SJSA1 (cell line): ENCODE measurements around the gene MFSD1. TPM values are rescaled to one million over a fixed set of nuclear protein-coding genes. Genes with fewer than 3 reads are reported as not detected.
A peak's percentile ranks its signal among the peaks of the same experiment; 100 is the strongest.

Experiments used
- DNase-seq, 2 experiments: peaks; one replicate each; pipeline ENCODE4 v3.0.0-alpha.2; 2015 to 2020; ENCODE audit warnings: low spot score in 2 of 2, low read depth in 1 of 2
- H3K27ac ChIP-seq: fragments of 250-450 bp; sonication (Bioruptor Pico); 2 replicates; pipeline ENCODE4 v1.5.1; 2020; ENCODE audit warnings: mild to moderate bottlenecking, moderate library complexity
- H3K27me3 ChIP-seq: fragments of 250-450 bp; sonication (Bioruptor Pico); replicated peaks from 2 replicates; pipeline ENCODE4 v1.5.1; 2020; ENCODE audit warnings: mild to moderate bottlenecking, moderate library complexity
- H3K36me3 ChIP-seq: fragments of 250-450 bp; sonication (Bioruptor Pico); 2 replicates; pipeline ENCODE4 v1.5.1; 2020; ENCODE audit warnings: mild to moderate bottlenecking
- H3K4me1 ChIP-seq: fragments of 250-450 bp; sonication (Bioruptor Pico); replicated peaks from 2 replicates; pipeline ENCODE4 v1.6.1; 2021; ENCODE audit warnings: mild to moderate bottlenecking
- H3K4me3 ChIP-seq: fragments of 250-450 bp; sonication (Bioruptor Pico); 2 replicates; pipeline ENCODE4 v1.5.1; 2020; ENCODE audit warnings: mild to moderate bottlenecking
- H3K9me3 ChIP-seq: fragments of 250-450 bp; sonication (Bioruptor Pico); replicated peaks from 2 replicates; pipeline ENCODE4 v1.5.1; 2020; ENCODE audit warnings: mild to moderate bottlenecking
- total RNA-seq: library from RNA; depleted of rRNA; stranded (reverse); fragments of >200 nt; shearing (Covaris generic); gene quantifications from 2 replicates; pipeline ENCODE4 v1.2.3, GENCODE V29; 2014; rRNA removed

The MFSD1 gene
- total RNA-seq, 1 experiment from 2014 or later: 55.9 TPM

DNA sequence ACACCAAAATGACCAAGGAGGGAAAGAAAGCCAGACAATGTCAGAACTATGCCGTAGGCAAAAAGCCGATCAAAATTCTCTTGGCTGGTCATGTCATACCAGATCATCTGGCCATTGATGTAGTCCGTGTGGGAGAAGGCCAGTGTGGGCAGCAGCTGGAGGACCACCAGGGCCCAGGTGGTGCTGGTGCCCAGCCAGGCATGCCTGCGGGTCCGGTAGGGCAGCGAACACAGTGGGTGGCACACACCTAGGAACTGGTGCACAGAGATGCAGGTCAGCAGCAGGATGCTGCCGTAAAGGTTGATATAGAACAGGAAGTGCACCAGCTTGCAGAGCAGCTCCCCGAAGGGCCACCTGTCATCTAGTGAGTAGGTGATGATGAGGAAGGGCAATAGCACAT, 39.5 kb downstream of the MFSD1 start:
- H3K9me3 ChIP-seq: no peaks in the 10 kb centered on the region
- no peak overlapping the region for H3K4me3 ChIP-seq
- H3K27ac ChIP-seq: no peak overlapping the region
- DNase-seq: no peak
- no peaks in the 10 kb centered on the region for H3K36me3 ChIP-seq
- H3K4me1 ChIP-seq: no peaks in the 10 kb centered on the region
- 0 out of 2 replicates have a peak, but pooled peaks cover 5% of the 10 kb centered on the region for H3K27me3 ChIP-seq

DNA sequence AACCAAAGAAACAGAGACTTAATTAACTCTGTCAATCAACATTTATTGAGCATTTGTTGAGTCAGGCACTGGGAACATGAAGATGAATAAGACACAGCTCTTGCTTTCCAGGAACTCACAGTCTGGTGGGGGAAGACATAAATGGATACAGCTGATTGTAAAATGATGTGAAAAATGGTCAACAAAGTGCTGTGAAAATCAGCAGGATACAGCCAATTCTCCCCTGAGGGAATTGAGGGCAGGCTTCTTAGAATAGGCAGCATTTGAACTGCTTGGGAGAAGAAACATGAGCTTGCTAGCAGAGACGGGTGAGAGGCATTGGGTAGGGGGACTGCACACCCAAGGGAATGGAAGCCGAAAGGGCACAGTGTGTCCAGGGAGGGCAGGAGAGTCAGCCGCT, 41.1 kb downstream of the MFSD1 start:
- Histone ChIP-seq H3K27me3 (0 out of 2 replicates have a peak, but pooled peaks cover 5% of the 10 kb centered on the region), H3K36me3 (no peaks in the 10 kb centered on the region), H3K4me1 (no peaks in the 10 kb centered on the region), H3K27ac (no peak overlapping the region), H3K9me3 (no peaks in the 10 kb centered on the region), H3K4me3 (no peak overlapping the region)
- DNase-seq: no peak

- no peak overlapping the region for H3K27ac ChIP-seq
- DNase-seq: peak in 1 of 2 experiments; percentile 5
- no peaks in the 10 kb centered on the region for H3K27me3 ChIP-seq
- no peak overlapping the region for H3K4me3 ChIP-seq
- H3K36me3 ChIP-seq: no peaks in the 10 kb centered on the region
- no peaks in the 10 kb centered on the region for H3K9me3 ChIP-seq
- no peaks in the 10 kb centered on the region for H3K4me1 ChIP-seq
These were observed 44.0 kb downstream of the MFSD1 start for GRCh38 chr3:158845765-158846350.

DNA sequence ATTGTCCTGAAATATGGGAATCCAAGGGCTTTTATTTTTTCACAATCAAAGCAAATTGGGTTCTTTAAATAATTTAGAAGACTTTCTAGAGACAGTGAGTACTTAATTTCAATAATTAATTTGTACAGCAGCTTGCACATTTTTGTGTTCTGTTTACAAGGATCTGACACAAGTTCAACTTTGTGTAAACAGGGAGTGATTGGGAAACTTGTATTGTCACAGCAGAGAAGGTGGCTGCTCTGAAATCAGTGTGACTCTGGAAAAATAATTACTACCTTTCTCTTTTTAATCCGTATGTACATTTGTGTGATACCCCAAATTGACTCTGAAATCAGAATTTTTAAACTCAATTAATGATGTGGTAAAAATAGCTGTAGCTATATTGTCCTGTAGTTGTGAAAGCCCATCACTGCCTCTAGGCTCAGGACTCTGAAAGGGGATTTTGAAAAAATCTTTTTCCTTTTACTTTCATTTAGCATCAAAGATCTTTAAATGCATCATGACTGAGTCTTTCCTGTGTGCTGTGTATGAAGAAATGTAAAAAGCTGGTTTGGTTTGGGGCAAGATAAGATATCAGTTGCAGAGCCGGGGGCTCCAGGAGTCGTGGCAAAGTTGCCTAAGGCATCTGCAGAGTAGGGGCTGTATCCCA, 45.1 kb downstream of the MFSD1 start:
- no peaks in the 10 kb centered on the region for H3K4me1 ChIP-seq
- H3K4me3 ChIP-seq: no peak overlapping the region
- no peaks in the 10 kb centered on the region for H3K9me3 ChIP-seq
- H3K27ac ChIP-seq: no peak overlapping the region
- no peak for DNase-seq
- H3K27me3 ChIP-seq: no peaks in the 10 kb centered on the region
- H3K36me3 ChIP-seq: no peaks in the 10 kb centered on the region

- no peaks in the 10 kb centered on the region for H3K36me3 ChIP-seq
- H3K27me3 ChIP-seq: 0 out of 2 replicates have a peak, but pooled peaks cover 3% of the 10 kb centered on the region
- no peaks in the 10 kb centered on the region for H3K4me1 ChIP-seq
- no peaks in the 10 kb centered on the region for H3K9me3 ChIP-seq
- no peak overlapping the region for H3K27ac ChIP-seq
- H3K4me3 ChIP-seq: no peak overlapping the region
- DNase-seq: no peak
These were observed 45.6 kb downstream of the MFSD1 start for GRCh38 chr3:158847452-158847821.

DNA sequence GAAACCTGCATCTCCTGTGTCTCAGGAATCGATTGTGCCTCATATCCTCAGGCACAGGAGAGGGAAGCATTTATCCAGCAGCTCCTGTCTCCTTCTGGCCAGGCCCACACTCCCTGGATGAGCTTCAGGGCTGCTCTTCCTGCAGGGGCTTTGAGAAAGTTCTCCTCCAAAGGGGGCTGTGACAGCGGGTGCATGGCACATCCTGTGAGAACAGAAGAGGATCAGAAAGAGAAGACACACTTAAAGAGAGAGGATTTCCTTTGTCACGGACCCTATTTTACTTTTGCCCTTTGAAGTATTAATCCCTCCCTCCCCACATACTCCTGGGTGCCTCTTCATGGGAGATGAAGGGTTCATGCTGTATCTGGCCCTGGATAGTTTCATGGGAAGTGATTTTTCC, 46.0 kb downstream of the MFSD1 start:
- no peak for DNase-seq
- Histone ChIP-seq H3K27ac (no peak overlapping the region), H3K27me3 (0 out of 2 replicates have a peak, but pooled peaks cover 4% of the 10 kb centered on the region)

GRCh38 chr3:158849757-158850156, 47.9 kb downstream of the MFSD1 start:
- H3K4me3 ChIP-seq: no peak overlapping the region
- no peaks in the 10 kb centered on the region for H3K9me3 ChIP-seq
- no peaks in the 10 kb centered on the region for H3K4me1 ChIP-seq
- no peak overlapping the region for H3K27ac ChIP-seq
- H3K36me3 ChIP-seq: no peaks in the 10 kb centered on the region
- 0 out of 2 replicates have a peak, but pooled peaks cover 7% of the 10 kb centered on the region for H3K27me3 ChIP-seq
- no peak for DNase-seq

More for the DNA sequence above, 46.0 kb downstream of the MFSD1 start:
- no peaks in the 10 kb centered on the region for H3K4me1 ChIP-seq
- no peaks in the 10 kb centered on the region for H3K9me3 ChIP-seq
- H3K4me3 ChIP-seq: no peak overlapping the region
- H3K36me3 ChIP-seq: no peaks in the 10 kb centered on the region

- H3K27me3 ChIP-seq: peaks cover 5% of the 10 kb centered on the region
- no peak overlapping the region for H3K4me3 ChIP-seq
- no peaks in the 10 kb centered on the region for H3K36me3 ChIP-seq
- DNase-seq: no peak
- H3K9me3 ChIP-seq: no peaks in the 10 kb centered on the region
- H3K4me1 ChIP-seq: no peaks in the 10 kb centered on the region
- H3K27ac ChIP-seq: no peak overlapping the region
These were observed 57.5 kb downstream of the MFSD1 start for GRCh38 chr3:158859362-158859761.

GRCh38 chr3:158863247-158863646, 61.4 kb downstream of the MFSD1 start:
- Histone ChIP-seq H3K27me3 (peaks cover 3% of the 10 kb centered on the region), H3K4me3 (no peak overlapping the region), H3K4me1 (no peaks in the 10 kb centered on the region), H3K27ac (no peak overlapping the region), H3K9me3 (no peaks in the 10 kb centered on the region), H3K36me3 (no peaks in the 10 kb centered on the region)
- no peak for DNase-seq

GRCh38 chr3:158864492-158864891, 62.6 kb downstream of the MFSD1 start:
- Histone ChIP-seq H3K27ac (no peak overlapping the region), H3K9me3 (no peaks in the 10 kb centered on the region)

GRCh38 chr3:158875700-158876099, 73.8 kb downstream of the MFSD1 start:
- Histone ChIP-seq H3K4me3 (no peak overlapping the region), H3K27me3 (peaks cover 4% of the 10 kb centered on the region), H3K4me1 (no peaks in the 10 kb centered on the region), H3K27ac (no peak overlapping the region), H3K9me3 (no peaks in the 10 kb centered on the region), H3K36me3 (no peaks in the 10 kb centered on the region)
- no peak for DNase-seq

More at GRCh38 chr3:158864492-158864891, 62.6 kb downstream of the MFSD1 start:
- DNase-seq: no peak
- H3K27me3 ChIP-seq: peaks cover 6% of the 10 kb centered on the region
- no peaks in the 10 kb centered on the region for H3K36me3 ChIP-seq
- H3K4me1 ChIP-seq: no peaks in the 10 kb centered on the region
- H3K4me3 ChIP-seq: no peak overlapping the region

Other genes with a start within 250 kb of the MFSD1 start
- 13.0 and 18.2 TPM in 2 replicates for gene MLF1, start 230.9 kb upstream of the MFSD1 start, total RNA-seq
- gene GFM1, start 157.5 kb upstream of the MFSD1 start, total RNA-seq: 31.8 and 33.4 TPM in 2 replicates
- gene LXN, start 129.4 kb upstream of the MFSD1 start, total RNA-seq: not detected in 2 replicates
- 0.66 and 4.9 TPM in 2 replicates for gene RARRES1, start 69.6 kb upstream of the MFSD1 start, total RNA-seq